G401.6 (cell line): ENCODE measurements around the gene CAMTA1.
A peak's percentile ranks its signal among the peaks of the same experiment; 100 is the strongest.

ENCODE experiments used
- FAIRE-seq: peaks from 2 replicates; lab custom pipeline; 2012; peaks lifted over from hg19 to GRCh38; lab: Jason Lieb, UNC

The CAMTA1 gene

GRCh38 chr1:7456722-7457082 lies 671.4 kb downstream of the CAMTA1 start:
- no peak for FAIRE-seq

- FAIRE-seq = no peak
These were observed 672.6 kb downstream of the CAMTA1 start for GRCh38 chr1:7457811-7458210.

GRCh38 chr1:7458946-7459345 lies 673.7 kb downstream of the CAMTA1 start:
- no peak for FAIRE-seq

GRCh38 chr1:7459914-7460313 lies 674.7 kb downstream of the CAMTA1 start:
- no peak for FAIRE-seq

GRCh38 chr1:7460807-7461206 lies 675.6 kb downstream of the CAMTA1 start:
- no peak for FAIRE-seq

- no peak for FAIRE-seq
These were observed 677.4 kb downstream of the CAMTA1 start for GRCh38 chr1:7462617-7463016.

GRCh38 chr1:7463526-7463925 lies 678.3 kb downstream of the CAMTA1 start:
- FAIRE-seq = no peak

GRCh38 chr1:7464736-7465135 lies 679.5 kb downstream of the CAMTA1 start:
- no peak for FAIRE-seq

GRCh38 chr1:7467476-7468175 lies 682.4 kb downstream of the CAMTA1 start:
- FAIRE-seq = no peak

GRCh38 chr1:7468248-7468647 lies 683.0 kb downstream of the CAMTA1 start:
- FAIRE-seq = no peak

- no peak for FAIRE-seq
These were observed 684.1 kb downstream of the CAMTA1 start for GRCh38 chr1:7469255-7469938.

GRCh38 chr1:7470904-7471638 lies 685.8 kb downstream of the CAMTA1 start:
- FAIRE-seq = no peak

- peak; percentile 90 for FAIRE-seq
These were observed 686.6 kb downstream of the CAMTA1 start for GRCh38 chr1:7471836-7472235.

GRCh38 chr1:7473223-7474142 lies 688.2 kb downstream of the CAMTA1 start:
- FAIRE-seq = no peak

GRCh38 chr1:7474143-7474490 lies 688.9 kb downstream of the CAMTA1 start:
- FAIRE-seq = no peak

- peak; percentile 90 for FAIRE-seq
These were observed 689.7 kb downstream of the CAMTA1 start for GRCh38 chr1:7474786-7475502.

- no peak for FAIRE-seq
These were observed 690.4 kb downstream of the CAMTA1 start for GRCh38 chr1:7475691-7476090.

- FAIRE-seq = no peak
These were observed 691.1 kb downstream of the CAMTA1 start for GRCh38 chr1:7476402-7476801.

- no peak for FAIRE-seq
These were observed 691.8 kb downstream of the CAMTA1 start for GRCh38 chr1:7476861-7477547.

- FAIRE-seq = no peak
These were observed 692.3 kb downstream of the CAMTA1 start for GRCh38 chr1:7477593-7477992.

GRCh38 chr1:7478142-7478790 lies 693.0 kb downstream of the CAMTA1 start:
- FAIRE-seq = no peak
